K562 (cell line): ENCODE measurements around the gene NR3C1. TPM values are rescaled to one million over a fixed set of nuclear protein-coding genes. Genes with fewer than 3 reads are reported as not detected.

Experiments used
- CAMTA2 ChIP-seq: fragments of 250-450 bp; sonication (Bioruptor Pico); conservative IDR thresholded peaks from 2 replicates; pipeline ENCODE4 v1.5.1; 2022
- CBFA2T2 ChIP-seq: fragments of 450-650 bp; conservative IDR thresholded peaks from 2 replicates; pipeline ENCODE4 v1.6.1; 2017; ENCODE audit warnings: mild to moderate bottlenecking
- CLOCK ChIP-seq: fragments of 250-450 bp; sonication (Bioruptor Pico); IDR thresholded peaks from 2 replicates; pipeline ENCODE4 v1.4.0; 2020; ENCODE audit warnings: mild to moderate bottlenecking, moderate library complexity, borderline replicate concordance
- CREB5 ChIP-seq: fragments of 250-450 bp; sonication (Bioruptor Pico); IDR thresholded peaks from 2 replicates; pipeline ENCODE4 v1.5.0; 2020; ENCODE audit warnings: mild to moderate bottlenecking
- FOXP4 ChIP-seq: sonication (generic); formaldehyde crosslinking; IDR thresholded peaks from 2 replicates; pipeline ENCODE4 v1.8.0; 2022; ENCODE audit warnings: mild to moderate bottlenecking, missing genetic modification reagents, borderline replicate concordance
- HDAC8 ChIP-seq: fragments of 450-650 bp; IDR thresholded peaks from 2 replicates; pipeline ENCODE4 v1.6.1; 2016; ENCODE audit warnings: mild to moderate bottlenecking, missing genetic modification characterization, moderate library complexity, missing compliant biosample characterization
- KLF16 ChIP-seq: IDR thresholded peaks from 2 replicates; pipeline ENCODE4 v1.6.1; 2016; ENCODE audit warnings: antibody characterized with exemption
- LEF1 ChIP-seq: fragments of 450-650 bp; IDR thresholded peaks from 2 replicates; pipeline ENCODE4 v1.6.1; 2016; ENCODE audit warnings: mild to moderate bottlenecking
- NBN ChIP-seq: fragments of 450-650 bp; IDR thresholded peaks from 2 replicates; pipeline ENCODE4 v1.6.1; 2016; ENCODE audit warnings: low read depth, mild to moderate bottlenecking
- NR2C2 ChIP-seq, 2 experiments: fragments of 200-800 bp in 1 of 2; sonication (Bioruptor generic) in 1 of 2; sonication (generic) in 1 of 2; formaldehyde crosslinking in 1 of 2; IDR thresholded peaks; 2 replicates each; pipeline versions ENCODE4 v1.6.1 to v1.8.0; 2016 to 2022; ENCODE audit warnings: mild to moderate bottlenecking in 1 of 2, missing compliant biosample characterization in 1 of 2, missing genetic modification characterization in 1 of 2, missing genetic modification reagents in 1 of 2
- POLR2AphosphoS5 ChIP-seq: IDR thresholded peaks from 2 replicates; pipeline ENCODE4 v1.6.1; 2011; ENCODE audit warnings: mild to moderate bottlenecking, low read depth, low read length, moderate library complexity; ENCODE audit not compliant: control insufficient read depth, insufficient read depth
- POLR2G ChIP-seq: fragments of 200-400 bp; formaldehyde crosslinking; IDR thresholded peaks from 2 replicates; pipeline ENCODE4 v1.6.1; 2017; ENCODE audit warnings: low read depth, mild to moderate bottlenecking, antibody characterized with exemption, low read length, moderate library complexity
- PYGO2 ChIP-seq: fragments of 450-650 bp; IDR thresholded peaks from 2 replicates; pipeline ENCODE4 v1.6.1; 2016; ENCODE audit warnings: mild to moderate bottlenecking, missing genetic modification characterization, moderate library complexity, missing compliant biosample characterization
- SMARCC2 ChIP-seq: fragments of 450-650 bp; IDR thresholded peaks from 2 replicates; pipeline ENCODE4 v1.6.1; 2017; ENCODE audit warnings: antibody characterized with exemption, moderate library complexity, mild to moderate bottlenecking, low read depth
- SRF ChIP-seq, 2 experiments: fragments of 250-450, 450-650 bp in 1 of 2; sonication (Bioruptor Pico) in 1 of 2; sonication (generic) in 1 of 2; formaldehyde crosslinking; IDR thresholded peaks; 2 replicates each; pipeline versions ENCODE4 v1.5.0 to v1.5.1; 2020 to 2022; ENCODE audit warnings: mild to moderate bottlenecking in 1 of 2, missing genetic modification reagents in 1 of 2
- THRA ChIP-seq: fragments of 450-650 bp; IDR thresholded peaks from 2 replicates; pipeline ENCODE4 v1.6.1; 2017; ENCODE audit warnings: mild to moderate bottlenecking, moderate library complexity
- ZNF165 ChIP-seq: fragments of 250-450 bp; sonication (Bioruptor Pico); IDR thresholded peaks from 2 replicates; pipeline ENCODE4 v1.4.0; 2020; ENCODE audit warnings: borderline replicate concordance
- polyA plus RNA-seq, 8 experiments: library from polyadenylated mRNA; depleted of rRNA in 4 of 8; stranded (reverse) in 5 of 8; unstranded in 3 of 8; fragments of >200 nt; fragmentation: Nextera tagmentation in 2 of 8; fragmentation: Illumina TruSeq in 1 of 8; extraction: Ambion mirVana in 2 of 8; extraction: Trizol in 1 of 8; gene quantifications; 2 replicates each; pipeline versions ENCODE4 v1.2.1 to v1.2.3, GENCODE V29; 2011 to 2014; ENCODE audit warnings: inconsistent platforms in 1 of 8, missing spikeins in 1 of 8
- total RNA-seq, 7 experiments: library from RNA; depleted of rRNA in 6 of 7; stranded (reverse); fragments of >200 nt in 6 of 7; fragmentation: Illumina TruSeq in 2 of 7; extraction: Trizol in 2 of 7; gene quantifications; 2 replicates each; pipeline versions ENCODE4 v1.2.1 to v1.2.3, GENCODE V29; 2011 to 2021; ENCODE audit warnings: low replicate concordance in 1 of 7

Gene NR3C1
- total and polyA plus RNA-seq, 9 of the 15 experiments (the other 6 are each of a cell fraction or from before 2014, with no cell fraction given), result 8.2 to 36.0 (median 15.0) TPM

GRCh38 chr5:143248822-143249579 is 154.5 kb downstream of the NR3C1 start (continued):
- TF ChIP-seq POLR2AphosphoS5 (0 out of 2 replicates have a peak, but pooled peaks have one; percentile 34), POLR2G (no peak), PYGO2 (tag) (0 out of 2 replicates have a peak, but pooled peaks have one; percentile 13), NR2C2 (CRISPR knock-in tag; IDR thresholded peaks at IDR 0.05) (no peak), NR2C2 (tag; IDR thresholded peaks at IDR 0.05) (peak; percentile 47; the same call in 1 of the 2 replicates), LEF1 (peak; percentile 68; the same call in 1 of the 2 replicates), SMARCC2 (no peak; the same call in none of the 2 replicates), FOXP4 (CRISPR knock-in tag) (no peak), ZNF165 (CRISPR knock-in tag) (0 out of 2 replicates have a peak, but pooled peaks have one; percentile 36), NBN (0 out of 2 replicates have a peak, but pooled peaks have one; percentile 56), CBFA2T2 (peak; percentile 57), CLOCK (CRISPR knock-in tag) (no peak), SRF (CRISPR knock-in tag; IDR thresholded peaks at IDR 0.05) (peak in 1 of 2 experiments; percentile 62; a peak in 1 of 4 replicates), CREB5 (no peak), CAMTA2 (no peak), KLF16 (no peak), THRA (no peak), HDAC8 (tag) (no peak)
